ENCODE data around the gene KLK12.
A peak's percentile ranks its signal among the peaks of the same experiment; 100 is the strongest.
"Not testable (repeated sequence)": the region's sequence is repeated elsewhere in the genome, so short reads cannot be mapped to it uniquely, and the experiment has no call there.

The KLK12 gene

GRCh38 chr19:51016798-51017683 is 17.8 kb downstream of the KLK12 start:
- DNase-seq (ENCODE audit: low read depth in 2 of 2, low spot score in 1 of 2) = peak in 1 of 2 donors; percentile 18

GRCh38 chr19:51015691-51016267 is 19.0 kb downstream of the KLK12 start:
- DNase-seq (ENCODE audit: low read depth in 2 of 2, low spot score in 1 of 2) = no peak

- DNase-seq (ENCODE audit: low read depth in 2 of 2, low spot score in 1 of 2) = no peak
Observed at GRCh38 chr19:51014242-51014641, 20.6 kb downstream of the KLK12 start.

GRCh38 chr19:51012661-51013190 is 22.1 kb downstream of the KLK12 start:
- no peak for DNase-seq (ENCODE audit: low read depth in 2 of 2, low spot score in 1 of 2)

GRCh38 chr19:51010066-51010795 is 24.6 kb downstream of the KLK12 start:
- DNase-seq (ENCODE audit: low read depth in 2 of 2, low spot score in 1 of 2) = no peak

- no peak for DNase-seq (ENCODE audit: low read depth in 2 of 2, low spot score in 1 of 2)
Observed at GRCh38 chr19:51009061-51009891, 25.5 kb downstream of the KLK12 start.

GRCh38 chr19:51007488-51007887 is 27.3 kb downstream of the KLK12 start:
- no peak for DNase-seq (ENCODE audit: low read depth in 2 of 2, low spot score in 1 of 2)

GRCh38 chr19:51006406-51006805 is 28.4 kb downstream of the KLK12 start:
- no peak for DNase-seq (ENCODE audit: low read depth in 2 of 2, low spot score in 1 of 2)

GRCh38 chr19:51005248-51005647 is 29.6 kb downstream of the KLK12 start:
- no peak for DNase-seq (ENCODE audit: low read depth in 2 of 2, low spot score in 1 of 2)

- DNase-seq (ENCODE audit: low read depth in 2 of 2, low spot score in 1 of 2) = no peak
Observed at GRCh38 chr19:51003316-51003715, 31.5 kb downstream of the KLK12 start.

GRCh38 chr19:51002542-51003311 is 32.1 kb downstream of the KLK12 start:
- no peak for DNase-seq (ENCODE audit: low read depth in 2 of 2, low spot score in 1 of 2)

GRCh38 chr19:51002089-51002532 is 32.7 kb downstream of the KLK12 start:
- no peak for DNase-seq (ENCODE audit: low read depth in 2 of 2, low spot score in 1 of 2)

GRCh38 chr19:51001515-51001914 is 33.3 kb downstream of the KLK12 start, which contains the start of gene KLK8:
Gene KLK8, minus strand, starts transcription at chr19:51001604. Its CDS starts 437 bp downstream, at chr19:51001167.
- no peak for DNase-seq (ENCODE audit: low read depth in 2 of 2, low spot score in 1 of 2)

- no peak for DNase-seq (ENCODE audit: low read depth in 2 of 2, low spot score in 1 of 2)
Observed at GRCh38 chr19:51000981-51001380, 33.8 kb downstream of the KLK12 start.

- DNase-seq (ENCODE audit: low read depth in 2 of 2, low spot score in 1 of 2) = no peak
Observed at GRCh38 chr19:51000426-51000825, 34.4 kb downstream of the KLK12 start.

GRCh38 chr19:50998686-50999085 is 36.1 kb downstream of the KLK12 start:
- DNase-seq (ENCODE audit: low read depth in 2 of 2, low spot score in 1 of 2) = no peak

GRCh38 chr19:50998061-50998460 is 36.7 kb downstream of the KLK12 start:
- no peak for DNase-seq (ENCODE audit: low read depth in 2 of 2, low spot score in 1 of 2)

- DNase-seq (ENCODE audit: low read depth in 2 of 2, low spot score in 1 of 2) = no peak
Observed at GRCh38 chr19:50994129-50994528, 40.7 kb downstream of the KLK12 start.

- DNase-seq (ENCODE audit: low read depth in 2 of 2, low spot score in 1 of 2) = no peak
Observed at GRCh38 chr19:50992666-50993035, 42.2 kb downstream of the KLK12 start.

GRCh38 chr19:50984416-50984815 is 50.4 kb downstream of the KLK12 start:
- not testable (repeated sequence) for DNase-seq (ENCODE audit: low read depth in 2 of 2, low spot score in 1 of 2)

All from stimulated activated CD8-positive, alpha-beta memory T cell treated with anti-CD3 and anti-CD28 coated beads, Interleukin-4, amount 100 ng/mL, for 1 hour (primary cell).